Activated CD8-positive, alpha-beta memory T cell treated with anti-CD3 and anti-CD28 coated beads, Interleukin-2, amount 50 U/mL, for 1 hour (primary cell): Measurements from ENCODE around the gene CAPZB.
"Not testable (repeated sequence)": the region's sequence is repeated elsewhere in the genome, so short reads cannot be mapped to it uniquely, and the experiment has no call there.

ENCODE experiments used
- DNase-seq: peaks from one replicate; pipeline ENCODE4 v3.0.0-alpha.2; 2020; ENCODE audit errors: extremely low read depth

The CAPZB gene

DNA sequence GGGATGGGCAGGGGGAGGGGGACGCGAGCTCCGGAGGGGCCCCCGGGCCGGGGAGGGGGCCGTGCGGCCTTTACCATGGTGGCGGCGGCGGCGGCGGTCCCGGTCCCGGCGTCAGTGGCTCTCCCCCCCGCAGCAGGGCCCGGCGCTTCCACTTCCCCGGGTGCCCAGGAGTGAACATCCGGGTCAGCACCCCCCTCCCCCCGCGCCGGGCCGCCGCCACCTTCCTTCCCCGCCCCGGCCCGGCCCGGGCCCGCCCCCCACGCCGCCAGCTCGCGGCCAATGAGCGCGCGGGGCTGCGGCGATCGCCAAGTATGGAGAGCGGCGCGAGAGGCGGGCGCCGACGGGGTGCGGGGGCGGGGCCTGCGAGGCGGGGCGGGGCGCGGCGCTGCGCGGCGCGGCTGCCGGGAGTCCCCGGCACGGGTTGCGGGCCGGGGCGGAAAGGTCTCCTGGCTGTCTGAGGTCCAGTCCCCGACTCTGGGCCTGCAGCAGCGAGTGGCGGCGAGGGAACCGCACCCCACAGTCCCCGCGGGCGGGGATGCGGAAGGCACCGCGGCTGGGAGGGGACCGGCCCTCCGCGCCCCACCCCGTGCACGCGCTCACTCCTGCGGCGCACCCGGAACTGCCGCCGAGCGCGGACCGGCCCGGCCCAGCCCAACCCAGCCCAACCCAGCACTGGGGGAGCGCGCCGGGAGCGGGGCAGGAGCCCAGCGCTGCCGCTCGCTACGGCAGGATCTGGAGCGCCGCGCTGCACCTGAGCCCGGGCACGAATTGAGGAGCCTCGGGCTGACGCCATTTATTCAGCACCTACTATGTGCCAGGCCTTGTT, at the start of gene CAPZB:
TSS of gene CAPZB (minus strand) at position 178 of the 826 bp plus-strand sequence. CDS start at position 77, 101 bp downstream.
- DNase-seq = peak; percentile 78

DNA sequence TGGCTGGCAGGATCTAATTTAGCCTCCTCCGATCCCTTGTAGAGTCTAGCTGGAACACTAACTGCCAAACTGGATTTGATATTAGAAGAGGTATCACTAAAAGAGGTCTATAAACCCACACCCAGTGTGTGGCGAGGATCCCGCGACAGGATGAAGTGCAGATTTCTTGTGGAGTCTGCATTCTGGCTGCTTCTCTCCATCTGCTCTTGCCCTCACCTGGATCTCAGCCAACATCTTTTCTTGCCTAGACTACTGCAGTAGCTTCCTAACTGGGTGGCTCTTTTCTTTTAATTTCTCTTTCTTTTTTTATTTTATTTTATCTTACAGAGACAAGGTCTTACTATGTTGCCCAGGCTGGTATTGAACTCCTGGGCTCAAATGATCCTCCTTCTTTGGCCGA, 48.9 kb upstream of the CAPZB start:
- no peak for DNase-seq

DNA sequence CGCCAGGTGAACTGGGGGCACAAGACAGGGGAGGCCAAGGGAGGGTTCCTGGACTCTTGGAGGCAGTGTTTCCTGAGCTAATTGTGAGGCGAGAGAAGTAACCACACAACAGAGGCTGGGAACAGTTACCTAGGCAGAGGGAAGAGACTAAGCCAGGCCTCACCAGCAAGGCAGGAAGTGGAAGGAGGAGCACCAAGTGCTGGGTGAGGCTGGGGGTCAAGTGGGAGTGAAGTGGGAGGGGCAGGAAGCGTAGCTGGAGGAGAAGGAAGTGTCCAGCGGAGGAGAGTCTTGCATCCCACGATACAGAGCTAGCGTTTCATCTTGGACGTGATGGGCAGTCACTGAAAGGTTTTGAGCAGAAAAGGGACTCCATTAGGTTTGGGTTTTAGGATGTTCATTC, 48.3 kb upstream of the CAPZB start:
- DNase-seq = no peak

DNA sequence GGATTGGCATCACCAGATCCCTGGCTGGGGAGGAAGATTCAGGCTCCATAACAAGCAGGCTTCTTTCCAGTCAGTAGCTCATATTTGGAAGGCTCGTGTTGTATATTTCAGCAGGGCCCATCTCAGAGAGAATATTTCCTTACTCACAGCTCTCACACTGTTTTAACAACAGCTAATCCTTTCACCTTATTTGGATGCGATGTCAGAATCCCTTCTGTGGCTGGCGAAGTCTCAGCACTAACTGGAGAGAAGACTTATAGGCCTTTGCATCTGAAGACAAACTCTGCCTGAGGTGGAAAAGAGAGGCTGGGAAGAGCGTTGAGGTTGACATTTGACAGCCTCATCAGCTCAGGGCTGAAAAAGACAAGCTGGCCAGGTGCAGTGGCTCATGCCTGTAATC, 47.2 kb upstream of the CAPZB start:
- no peak for DNase-seq

DNA sequence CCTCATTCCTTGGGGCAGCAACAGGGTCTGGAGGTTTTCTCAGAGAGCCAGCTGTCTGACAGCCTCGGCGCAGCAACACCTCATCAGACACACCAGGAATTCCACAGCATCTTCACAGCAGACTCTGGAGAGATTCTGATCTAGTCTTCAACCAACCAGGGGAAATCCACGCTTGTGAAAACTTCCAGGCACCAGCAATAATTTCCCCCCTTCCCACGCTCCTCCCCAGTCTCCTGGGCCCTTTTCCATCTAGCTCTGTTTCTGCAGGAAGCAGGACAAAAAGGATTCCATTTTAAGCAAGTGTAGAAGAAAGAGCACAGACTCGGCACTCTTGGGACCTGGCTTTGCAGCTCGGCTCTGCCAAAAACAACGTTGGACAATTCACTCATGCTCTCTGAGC, 44.3 kb upstream of the CAPZB start:
- no peak for DNase-seq

DNA sequence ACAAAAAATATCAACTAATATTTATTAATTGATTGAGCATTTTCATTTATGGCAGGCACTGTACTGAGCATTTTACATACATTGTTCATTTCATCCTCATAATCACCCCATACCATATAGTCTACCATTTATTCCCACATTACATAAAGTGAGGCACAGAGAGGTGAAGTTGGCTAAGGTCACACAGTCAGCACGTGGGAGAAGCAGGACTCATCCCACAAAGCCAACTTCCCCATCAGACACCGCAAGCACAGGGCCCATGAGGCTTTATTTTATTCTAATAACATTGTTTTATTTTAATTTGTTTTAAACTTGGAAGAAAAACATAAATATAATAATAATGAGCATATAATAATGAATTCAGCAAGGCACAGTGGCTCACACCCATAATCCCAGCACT, 43.1 kb upstream of the CAPZB start:
- DNase-seq = no peak

DNA sequence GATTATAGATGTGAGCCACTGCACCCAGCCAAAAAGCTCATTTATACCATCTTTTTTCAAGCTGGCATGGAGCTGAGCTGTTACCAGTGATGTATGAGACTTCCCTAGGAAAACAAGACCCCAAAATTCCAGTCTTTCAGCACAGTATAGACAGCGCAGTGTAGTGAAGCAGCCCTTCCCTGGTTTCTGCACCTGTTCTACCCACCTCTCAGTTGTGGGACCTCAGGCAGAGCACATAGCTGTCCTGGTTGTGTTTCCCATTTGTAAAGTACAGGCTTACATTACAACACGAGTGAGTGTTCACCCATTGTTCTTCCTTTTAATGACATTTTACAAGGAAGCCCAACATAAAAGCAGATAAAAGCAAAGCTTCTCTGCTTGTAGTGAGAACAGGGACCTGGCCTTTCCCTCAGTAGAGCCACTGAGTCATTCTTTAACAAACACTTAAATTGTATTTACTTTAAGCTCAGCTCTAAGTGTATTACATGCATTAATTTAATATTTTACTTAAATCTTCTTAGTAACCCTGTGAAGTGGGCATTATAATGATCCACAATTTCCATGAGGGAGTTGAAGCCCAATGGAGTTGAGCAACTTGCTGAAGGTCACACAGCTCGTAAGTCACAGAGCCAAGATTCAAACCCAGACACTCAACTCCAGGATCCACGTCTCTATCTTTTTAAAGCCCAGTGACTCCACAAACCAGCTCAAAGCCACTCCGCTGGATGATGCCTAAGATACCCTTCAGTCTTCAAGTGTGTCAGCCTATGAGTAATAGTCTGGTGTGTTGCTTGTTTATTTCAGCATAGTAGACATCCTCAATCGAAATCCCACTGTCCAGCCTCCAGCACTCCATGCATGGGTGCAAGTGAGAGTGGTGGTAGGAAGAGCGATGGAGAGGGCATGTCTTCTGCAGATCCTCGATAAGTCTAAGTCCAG, 40.5 kb upstream of the CAPZB start:
- DNase-seq = no peak

DNA sequence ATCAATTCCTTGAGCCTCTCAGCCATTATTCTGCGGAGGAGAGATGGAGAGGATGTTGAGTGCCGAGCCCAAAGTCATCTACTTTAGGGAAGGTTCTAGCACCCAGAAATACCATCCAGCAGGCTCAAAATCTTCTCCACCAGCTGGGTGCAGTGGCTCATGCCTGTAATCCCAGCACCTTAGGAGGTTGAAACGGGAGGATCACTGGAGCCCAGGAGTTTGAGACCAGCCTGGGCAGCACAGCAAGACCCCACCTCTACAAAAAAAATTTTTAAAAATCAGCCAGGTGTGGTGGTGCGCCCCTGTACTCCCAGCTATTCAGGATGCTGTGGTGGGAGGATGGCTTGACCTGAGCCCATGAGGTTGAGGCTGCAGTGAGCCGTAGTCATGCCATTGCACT, 39.5 kb upstream of the CAPZB start:
- no peak for DNase-seq

DNA sequence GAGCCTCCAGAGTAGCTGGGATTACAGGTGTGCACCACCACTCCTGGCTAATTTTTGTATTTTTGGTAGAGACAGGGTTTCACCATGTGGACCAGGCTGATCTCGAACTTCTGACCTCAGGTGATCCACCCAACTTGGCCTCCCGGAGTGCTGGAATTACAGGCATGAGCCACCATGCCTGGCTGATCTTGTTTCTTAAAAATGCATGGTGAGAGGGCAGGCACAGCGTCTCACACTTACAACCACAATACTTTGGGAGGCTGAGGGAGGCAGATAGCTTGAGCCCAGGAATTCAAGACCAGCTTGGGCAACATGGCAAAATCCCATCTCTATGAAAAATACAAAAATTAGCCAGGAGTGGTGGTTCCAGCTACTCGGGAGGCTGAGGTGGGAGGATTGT, 37.2 kb upstream of the CAPZB start:
- not testable (repeated sequence) for DNase-seq

DNA sequence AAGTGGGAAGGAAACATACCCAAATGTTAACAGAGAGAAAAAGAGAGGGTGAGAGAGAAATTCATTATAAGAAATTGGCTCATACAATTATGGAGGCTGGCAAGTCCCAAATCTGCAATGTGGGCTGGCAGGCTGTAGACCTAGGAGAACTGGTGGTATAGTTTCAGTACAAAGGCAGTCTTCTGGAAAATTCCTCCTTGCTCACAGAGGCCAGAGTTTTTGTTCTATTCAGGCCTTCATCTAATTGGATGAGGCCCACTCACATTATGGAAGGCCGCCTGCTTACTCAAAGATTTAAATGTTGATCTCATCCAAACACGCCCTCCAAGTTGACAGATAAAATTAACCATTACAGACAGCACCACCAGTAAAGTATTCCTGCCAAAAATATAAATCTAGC, 36.1 kb upstream of the CAPZB start:
- no peak for DNase-seq

DNA sequence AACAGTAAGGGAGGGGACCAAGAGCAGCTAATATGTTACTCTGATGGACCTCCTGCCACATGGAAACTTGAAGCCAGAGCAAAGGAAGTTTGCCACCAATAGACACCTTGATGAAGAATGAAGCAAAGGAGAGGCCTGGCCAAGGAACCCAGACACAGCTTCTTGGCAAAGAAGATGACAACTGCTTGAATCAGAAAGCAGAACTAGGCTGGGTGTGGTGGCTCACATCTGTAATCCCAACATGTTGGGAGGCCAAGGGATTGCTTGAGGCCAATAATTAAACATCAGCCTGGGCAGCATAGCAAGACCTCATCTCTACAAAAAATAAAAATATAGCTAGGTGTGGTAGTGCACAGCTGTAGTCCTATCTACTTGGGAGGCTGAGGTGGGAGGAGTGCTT, 31.7 kb upstream of the CAPZB start:
- no peak for DNase-seq

DNA sequence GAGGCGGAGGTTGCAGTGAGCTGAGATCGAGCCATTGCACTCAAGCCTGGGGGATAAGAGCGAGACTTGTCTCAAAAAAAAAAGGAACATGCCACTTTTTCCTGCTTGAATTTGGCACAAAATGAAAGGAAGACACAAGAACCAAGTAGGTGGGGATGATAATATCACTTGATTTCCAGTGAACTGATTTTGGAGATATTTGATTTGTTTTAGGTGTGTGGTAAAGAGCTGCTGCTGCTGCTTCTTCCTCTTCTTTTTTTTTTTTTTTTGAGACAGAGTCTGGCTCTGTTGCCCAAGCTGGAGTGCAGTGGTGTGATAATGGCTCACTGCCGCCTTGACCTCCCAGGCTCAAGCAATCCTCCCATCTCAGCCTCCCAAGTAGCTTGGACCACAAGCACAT, 29.9 kb upstream of the CAPZB start:
- no peak for DNase-seq

DNA sequence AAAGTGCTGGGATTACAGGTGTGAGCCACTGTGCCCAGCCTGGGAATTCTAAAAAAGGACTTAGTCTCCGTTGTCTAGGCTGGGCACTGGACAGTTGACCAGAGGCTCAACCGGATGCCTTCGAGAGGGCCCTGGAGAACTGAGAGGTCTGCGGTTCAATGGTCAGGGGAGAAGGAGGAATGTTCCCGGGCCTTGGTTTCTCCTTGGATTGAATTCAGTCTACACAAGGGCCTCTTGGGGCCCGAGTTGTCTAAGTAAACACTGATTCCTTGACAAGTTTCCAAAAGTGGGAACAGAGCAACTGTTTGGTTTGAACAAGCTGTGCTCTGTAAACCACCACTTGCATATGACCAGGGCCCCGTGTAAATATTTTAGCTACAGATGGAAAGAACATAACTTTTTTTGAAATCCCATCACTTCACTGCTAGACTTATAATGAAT, 29.1 kb upstream of the CAPZB start:
- no peak for DNase-seq

DNA sequence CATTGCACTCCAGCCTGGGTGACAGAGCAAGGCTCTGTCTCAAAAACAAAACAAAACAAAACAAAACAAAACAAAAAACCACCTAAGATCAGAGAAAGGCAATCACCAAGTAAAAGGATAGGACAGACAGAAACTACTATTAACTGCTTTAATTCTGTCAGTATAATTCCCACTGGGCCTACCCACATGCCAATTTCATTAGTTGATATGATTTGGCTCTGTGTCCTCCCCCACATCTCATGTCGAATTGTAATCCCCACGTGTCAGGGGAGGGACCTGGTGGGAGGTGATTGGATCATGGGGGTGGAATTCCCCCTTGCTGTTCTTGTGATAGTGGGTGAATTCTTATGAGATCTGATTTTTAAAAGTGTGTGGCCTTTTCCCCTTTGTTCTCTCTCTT, 27.2 kb upstream of the CAPZB start:
- DNase-seq = no peak

DNA sequence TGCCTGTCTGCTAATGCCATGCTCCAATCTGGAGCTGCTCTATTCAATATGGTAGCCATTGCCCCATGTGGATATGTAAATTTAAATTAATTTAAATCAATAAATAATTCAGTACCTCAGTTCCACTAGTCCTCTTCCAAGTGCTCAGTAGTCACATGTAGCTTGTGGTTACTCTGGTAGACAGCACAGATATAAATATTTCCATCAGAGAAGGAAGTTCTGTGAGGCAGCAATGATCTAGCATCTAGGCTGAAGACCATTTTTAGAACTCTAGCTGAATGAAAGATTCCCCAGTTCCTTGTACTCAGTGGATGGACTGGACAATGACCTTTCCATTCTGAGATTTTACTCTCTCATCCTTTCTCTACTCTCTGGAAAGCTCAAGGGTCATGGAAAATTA, 25.8 kb upstream of the CAPZB start:
- no peak for DNase-seq

DNA sequence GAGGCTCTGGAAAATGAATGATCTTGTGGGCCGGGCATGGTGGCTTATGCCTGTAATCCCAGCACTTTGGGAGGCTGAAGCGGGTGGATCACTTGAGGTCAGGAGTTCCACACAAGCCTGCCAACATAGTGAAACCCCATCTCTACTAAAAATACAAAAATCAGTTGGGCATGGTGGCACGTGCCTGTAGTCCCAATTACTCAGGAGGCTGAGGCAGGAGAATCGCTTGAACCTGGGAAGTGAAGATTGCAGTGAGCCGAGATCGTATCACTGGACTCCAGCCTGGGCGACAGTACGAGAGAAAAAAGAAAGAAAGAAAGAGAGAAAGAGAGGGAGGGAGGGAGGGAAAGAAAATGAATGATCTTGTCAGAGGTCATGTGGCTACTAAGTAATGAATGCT, 24.3 kb upstream of the CAPZB start:
- not testable (repeated sequence) for DNase-seq

DNA sequence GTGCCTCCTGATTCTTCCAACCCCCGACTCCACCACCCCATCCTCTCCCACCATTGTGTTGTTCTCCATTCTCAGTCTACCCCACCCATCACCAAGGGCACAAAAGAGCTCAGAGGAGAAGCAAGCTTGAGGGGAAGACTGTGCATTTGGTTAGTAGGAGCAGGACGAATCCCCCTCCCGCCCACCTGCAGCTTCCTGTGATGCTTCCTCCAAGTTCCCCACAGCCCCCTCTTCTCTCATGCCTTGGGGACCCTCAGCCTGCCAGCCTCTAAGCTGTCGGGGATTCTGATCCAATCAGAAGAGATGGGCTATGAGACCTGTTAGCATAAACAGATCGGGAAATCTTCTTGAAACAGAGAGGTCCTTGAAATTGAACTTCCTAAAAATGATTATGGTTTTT, 22.2 kb upstream of the CAPZB start:
- no peak for DNase-seq

DNA sequence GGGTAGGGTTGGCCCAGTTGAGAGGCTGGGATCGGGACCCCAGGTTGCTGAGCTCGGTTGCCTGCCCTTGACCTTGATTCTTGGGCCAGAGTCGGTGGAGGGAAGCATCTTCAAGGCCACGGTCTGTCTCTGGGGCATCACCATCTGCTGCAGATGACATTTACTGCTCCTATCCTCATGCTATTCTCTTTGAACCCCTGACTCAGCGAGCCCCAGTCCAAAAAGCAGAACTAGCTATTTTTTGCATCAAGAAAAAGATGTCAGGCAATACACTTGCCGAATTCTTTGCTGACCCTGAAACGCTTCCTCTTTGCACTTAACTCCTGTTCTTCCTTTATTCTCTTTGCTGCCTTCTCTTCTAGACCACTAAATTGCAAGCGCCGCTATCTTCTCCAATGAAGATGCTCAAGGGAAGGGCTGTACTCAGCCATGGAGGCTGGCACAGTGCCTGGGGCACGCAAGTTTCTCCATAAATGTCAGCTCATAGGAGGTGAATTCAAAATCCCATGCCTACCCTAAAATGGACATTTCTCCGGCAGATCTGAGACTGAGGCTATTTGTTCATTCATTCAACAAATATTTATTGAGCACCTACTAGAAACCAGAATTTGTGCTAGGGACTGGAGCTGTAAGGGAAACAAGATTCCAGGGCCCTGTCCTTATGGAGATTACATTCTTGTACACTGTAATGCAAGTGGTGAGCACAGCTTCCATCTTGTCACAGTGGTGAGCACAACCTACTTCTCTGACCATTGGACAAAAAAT, 20.5 kb upstream of the CAPZB start:
- no peak for DNase-seq

DNA sequence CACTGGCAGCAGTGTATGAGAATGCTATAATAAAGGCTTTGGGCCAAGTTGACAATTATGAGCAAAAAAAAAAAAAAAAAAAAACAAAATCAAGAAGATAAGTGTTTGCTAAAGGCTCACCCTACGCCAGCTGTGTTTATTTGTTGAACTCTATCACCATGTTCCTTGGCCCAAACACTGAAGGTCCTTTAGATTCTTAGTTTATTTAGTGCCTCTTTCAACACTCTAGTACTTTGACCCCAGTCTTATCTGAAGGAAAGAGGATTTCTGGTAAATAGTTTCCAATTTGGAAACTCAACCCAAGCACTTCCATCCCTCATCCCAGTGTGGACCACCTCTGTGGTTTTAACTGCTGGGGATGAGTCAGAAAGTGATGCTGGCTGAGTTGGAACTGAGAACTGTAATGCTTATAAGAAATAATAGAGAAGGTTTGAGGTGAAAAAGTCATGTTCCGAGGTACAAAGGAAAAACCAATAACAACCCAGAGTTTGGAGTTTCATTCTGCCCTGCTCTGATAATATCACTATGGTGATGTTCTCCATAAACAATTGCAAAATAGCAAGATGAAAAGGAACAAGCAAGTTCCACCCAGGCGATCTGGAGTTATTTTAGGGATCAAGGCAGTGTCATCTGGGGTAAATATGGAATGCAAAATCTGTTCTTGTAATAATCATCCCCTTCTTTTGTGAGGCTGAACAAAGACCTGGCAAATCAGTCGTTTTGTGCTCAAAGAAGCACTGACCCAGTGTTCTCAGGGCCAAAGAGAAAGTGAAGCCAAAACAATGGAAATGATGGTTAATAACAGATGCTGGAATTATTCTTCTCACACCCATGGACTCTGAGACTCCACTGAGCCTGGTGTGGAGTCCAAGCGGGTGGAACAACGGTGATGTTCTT, 19.7 kb upstream of the CAPZB start:
- no peak for DNase-seq

DNA sequence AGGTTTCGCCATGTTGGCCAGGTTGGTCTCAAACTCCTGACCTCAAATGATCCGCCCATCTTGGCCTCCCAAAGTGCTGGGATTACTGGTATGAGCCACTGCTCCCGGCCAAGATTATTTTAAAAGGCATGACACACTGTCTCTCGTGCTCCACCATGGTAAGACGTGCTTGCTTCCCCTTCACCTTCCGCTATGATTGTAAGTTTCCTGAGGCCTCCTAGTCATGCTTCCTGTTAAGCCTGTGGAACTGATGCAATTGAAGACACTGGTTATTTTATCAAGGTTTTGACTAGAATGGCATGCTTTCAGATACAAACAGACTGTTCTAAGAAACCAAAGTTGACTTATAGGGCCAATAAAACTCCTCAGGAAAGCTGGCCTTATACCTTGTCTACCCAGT, 16.9 kb upstream of the CAPZB start:
- not testable (repeated sequence) for DNase-seq

DNA sequence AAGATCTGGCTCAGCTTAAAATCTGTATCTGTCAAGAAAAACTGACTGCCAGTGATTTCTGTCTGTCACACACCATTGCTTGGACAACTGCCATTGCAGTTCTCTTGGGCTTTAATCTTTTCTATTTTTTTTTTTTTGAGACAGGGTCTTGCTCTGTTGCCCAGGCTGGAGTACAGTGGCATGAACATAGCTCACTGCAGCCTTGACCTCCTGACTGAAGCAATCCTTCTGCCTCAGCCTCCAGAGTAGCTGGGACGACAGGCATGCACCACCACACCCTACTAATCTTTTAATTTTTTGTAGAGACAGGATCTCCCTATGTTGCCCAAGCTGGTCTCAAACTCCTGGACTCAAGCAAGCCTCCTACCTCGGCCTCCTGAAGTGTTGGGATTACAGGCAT, 14.5 kb upstream of the CAPZB start:
- not testable (repeated sequence) for DNase-seq
